GM19238 (cell line): Measurements from ENCODE around the gene C6orf136.

Experiments
- DNase-seq: peaks from one replicate; pipeline ENCODE4 v3.0.0; 2011; ENCODE audit warnings: low spot score; ENCODE audit not compliant: insufficient read length

Gene C6orf136

DNA sequence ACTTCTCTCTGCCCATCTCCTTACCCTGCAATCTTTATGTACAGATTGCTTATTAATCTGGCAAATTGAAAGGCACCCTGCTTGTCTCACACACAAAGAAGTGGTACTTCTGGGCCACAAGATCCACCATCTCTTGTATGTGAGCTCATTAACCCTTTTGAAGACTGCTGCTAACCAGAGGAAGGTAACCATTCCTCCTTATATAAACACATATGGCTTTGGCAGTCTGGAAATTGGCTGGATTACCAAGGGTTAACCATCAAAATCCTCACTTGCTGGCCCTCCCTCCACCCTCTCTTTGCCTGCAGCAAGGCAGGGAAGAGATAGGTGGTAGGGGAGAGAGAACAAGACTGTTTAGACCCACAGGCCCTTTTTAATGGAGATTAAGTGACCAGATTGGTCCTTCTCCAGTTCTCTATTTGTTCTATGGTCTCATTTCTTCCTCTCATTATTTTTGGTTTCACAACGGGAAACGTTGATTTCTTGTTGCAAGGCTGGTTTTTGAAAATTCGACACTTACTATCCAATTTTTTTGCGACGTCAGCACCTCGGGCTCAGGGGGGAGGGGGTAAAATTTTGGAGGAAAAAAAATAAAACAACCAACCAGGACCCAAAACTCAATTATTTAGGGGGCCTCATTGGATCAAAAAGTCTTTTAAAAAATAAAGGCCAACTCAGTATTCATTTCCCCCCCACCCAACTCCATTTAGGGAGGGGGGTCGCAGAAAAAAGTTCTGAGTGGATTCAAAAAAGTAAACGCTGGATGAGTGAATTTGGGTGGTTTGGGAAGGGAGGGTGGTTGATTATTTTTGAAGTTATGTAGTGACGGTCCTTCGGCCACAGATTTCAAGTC, 30.7 kb upstream of the C6orf136 start:
- DNase-seq, result no peak

DNA sequence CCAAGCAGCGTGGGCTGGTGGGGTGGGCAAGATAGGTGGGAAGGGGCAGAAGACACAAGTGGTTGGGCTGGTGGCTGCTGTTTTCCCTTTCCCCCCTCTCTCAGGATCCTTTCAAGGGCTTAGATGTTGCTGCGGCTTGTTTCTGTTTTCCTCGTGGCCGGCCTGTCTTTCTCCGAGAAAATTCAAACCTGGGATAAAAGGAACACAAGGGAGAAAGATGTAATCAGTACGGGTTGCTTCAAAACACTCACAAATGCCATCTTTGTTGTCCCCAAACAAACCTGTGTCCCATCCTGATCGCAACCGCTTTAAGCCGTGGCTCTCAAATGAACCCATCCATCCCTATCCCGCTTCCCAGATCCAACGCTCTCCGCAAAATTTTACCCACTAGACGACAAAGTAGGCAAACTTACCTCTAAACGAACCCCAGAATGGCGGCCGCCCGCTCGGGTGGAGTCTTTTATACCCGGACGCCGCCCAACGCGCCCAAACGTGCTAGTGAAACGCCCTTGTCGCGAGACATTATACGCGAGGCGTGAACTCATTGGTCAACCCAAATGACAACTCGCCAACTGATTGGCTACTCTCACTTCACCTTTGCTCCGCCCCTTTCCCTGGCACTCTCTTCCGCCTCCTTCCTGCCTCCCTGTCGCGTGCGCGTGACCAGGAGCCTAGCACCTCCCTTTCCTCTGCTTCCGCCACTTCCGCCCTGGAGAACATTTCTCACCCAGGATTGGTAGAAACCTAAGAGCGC, 29.9 kb upstream of the C6orf136 start, which contains the start of gene PPP1R10:
PPP1R10 (minus strand) TSS at position 433 of the 754 bp plus-strand sequence. CDS start 7,299 bp downstream, outside the sequence.
- peak; percentile 76 for DNase-seq

DNA sequence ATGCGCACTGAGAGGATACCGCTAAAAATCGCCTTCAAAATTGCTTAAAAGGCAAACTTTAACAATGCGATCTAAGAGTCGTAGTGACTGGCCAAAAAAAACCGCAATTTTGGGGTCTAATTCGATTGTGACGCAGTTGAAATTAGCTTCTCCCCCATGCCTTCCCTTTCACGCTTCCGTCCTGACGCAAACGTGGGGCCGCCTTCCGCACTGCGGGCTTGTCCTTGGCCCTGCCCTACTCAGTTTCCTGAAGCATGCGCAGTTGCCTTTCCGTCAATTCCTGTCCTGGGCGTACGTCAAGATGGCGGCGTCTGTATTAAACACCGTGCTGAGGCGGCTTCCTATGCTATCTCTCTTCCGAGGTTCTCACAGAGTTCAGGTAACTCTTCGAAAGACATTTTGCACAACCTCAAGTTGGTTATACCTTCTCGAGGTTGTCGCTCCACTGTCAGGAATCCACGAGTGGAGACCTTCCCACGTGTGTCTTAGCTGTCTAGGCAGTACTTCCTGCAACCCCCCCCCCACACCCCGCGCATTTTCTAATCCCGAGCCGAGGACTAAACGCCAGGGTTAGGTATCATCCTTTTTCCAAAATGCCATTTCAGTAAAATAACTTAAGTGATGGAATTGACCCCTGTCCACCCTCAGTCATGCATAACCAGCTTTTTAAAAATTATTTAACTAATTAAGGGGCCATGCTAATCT, 29.2 kb upstream of the C6orf136 start, which contains the start of gene MRPS18B:
MRPS18B (plus strand) TSS at position 276 of the 705 bp plus-strand sequence; CDS start at position 302, 26 bp downstream.
- DNase-seq, result peak; percentile 76

DNA sequence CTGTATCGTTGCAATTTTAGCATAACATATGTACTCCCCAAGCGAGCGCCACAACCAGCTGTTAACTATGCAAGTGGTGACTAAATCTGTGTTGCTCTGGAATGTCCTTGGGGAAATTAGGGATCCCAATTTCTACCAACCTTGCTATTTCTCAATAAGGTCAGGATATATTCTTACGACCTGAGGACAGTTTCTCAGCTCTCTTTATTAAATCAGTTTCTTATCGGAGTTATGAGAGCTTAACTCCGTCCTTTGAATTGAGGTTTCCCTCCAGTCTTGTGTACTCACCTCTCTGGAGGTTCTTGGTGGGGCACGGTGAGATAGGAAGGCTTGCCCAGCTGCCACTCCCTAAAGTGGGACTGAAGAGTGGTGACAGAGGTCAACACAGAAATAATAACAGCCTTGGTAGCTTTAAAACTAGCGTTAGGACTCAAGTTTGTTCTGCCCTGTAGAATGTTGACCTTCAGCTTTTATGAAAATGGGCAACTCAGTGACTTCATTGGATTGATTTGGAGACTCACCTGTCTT, 28.6 kb upstream of the C6orf136 start:
- no peak for DNase-seq

DNA sequence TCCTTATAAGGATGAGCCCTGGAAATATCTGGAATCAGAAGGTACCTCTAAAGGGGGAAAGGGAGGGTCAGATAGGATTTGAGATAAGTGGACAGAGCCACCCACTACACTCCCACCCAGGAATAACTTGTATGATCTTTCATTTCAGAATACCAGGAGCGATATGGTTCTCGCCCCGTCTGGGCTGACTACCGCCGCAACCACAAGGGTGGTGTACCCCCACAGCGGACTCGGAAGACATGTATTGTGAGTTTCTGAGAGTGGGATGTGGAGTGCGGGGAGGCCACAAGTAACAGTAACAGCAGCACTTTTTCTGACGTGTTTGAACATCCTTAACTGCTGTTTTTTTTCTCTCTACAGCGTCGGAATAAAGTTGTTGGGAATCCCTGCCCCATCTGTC, 27.4 kb upstream of the C6orf136 start:
- no peak for DNase-seq

DNA sequence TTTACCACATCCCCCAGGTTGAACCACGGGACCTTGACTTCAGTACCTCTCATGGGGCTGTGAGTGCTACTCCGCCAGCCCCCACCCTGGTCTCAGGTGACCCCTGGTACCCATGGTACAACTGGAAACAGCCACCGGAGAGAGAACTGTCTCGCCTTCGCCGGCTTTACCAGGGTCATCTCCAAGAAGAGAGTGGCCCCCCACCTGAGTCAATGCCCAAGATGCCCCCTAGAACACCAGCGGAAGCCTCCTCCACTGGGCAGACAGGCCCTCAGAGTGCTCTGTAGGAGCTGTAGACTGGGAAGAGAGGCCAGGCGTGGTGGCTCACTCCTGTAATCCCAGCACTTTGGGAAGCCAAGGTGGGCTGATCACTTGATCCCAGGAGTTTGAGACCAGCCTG, 21.4 kb upstream of the C6orf136 start:
- DNase-seq, result no peak

DNA sequence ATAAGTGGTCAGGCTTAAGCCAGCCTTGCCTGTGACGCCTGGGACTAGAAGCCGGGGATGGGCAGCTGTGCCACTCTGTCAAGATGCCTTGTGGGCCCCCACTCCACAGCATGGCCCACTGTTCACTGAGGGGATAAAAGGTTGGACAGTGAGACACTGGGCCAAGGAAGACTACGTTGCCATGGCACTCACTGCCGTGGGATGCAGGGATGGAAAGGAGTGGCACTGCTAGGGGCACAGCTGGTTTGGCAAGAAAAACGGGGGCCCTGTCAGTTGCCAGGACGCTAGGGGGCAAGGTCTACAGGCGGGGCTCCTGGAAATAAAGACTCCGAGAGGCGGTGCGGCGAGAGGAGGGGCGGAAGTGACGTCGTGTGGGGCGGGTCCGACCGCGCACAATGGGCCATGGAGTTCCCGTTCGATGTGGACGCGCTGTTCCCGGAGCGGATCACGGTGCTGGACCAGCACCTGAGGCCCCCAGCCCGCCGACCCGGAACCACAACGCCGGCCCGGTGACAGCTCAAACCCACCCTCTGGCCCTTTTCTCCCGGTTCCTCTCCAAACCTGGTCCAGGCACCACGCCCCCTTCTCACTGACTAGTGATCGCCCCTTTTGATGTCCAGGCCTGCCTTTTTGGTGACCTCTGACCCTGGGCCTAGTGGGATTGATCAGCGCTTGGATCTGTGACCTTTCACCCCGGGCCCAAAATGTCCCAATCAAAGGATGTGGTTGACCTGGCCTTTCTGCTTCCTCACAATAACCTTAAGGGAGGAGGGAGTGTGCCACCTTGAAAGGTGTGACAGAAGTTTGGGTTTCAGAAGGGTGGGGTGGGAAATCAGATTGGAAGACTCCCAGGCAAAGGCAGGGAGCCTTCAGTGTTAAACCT, 20.2 kb upstream of the C6orf136 start, which contains the start of gene ATAT1:
ATAT1 (plus strand) TSS at position 391 of the 883 bp plus-strand sequence.
- peak; percentile 81 for DNase-seq

DNA sequence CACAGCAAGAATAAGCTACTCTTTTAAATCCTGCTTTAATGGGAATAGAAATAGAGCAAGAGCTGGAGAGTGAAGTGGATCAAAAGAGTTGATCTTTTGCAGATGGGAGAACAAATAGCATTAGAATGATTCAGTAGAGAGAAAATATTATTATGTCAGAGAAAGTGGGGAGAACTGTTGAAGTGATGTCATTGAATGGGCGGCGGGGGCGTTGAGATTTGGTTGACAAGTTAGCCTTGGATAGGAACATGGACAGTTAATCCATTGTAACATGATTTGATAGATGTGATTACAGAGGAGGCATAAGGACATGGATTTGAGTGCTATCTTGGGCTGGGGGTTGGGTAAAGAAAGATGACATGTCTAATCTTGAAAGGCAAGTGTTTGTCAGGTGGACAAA, 11.1 kb upstream of the C6orf136 start:
- DNase-seq, result no peak

DNA sequence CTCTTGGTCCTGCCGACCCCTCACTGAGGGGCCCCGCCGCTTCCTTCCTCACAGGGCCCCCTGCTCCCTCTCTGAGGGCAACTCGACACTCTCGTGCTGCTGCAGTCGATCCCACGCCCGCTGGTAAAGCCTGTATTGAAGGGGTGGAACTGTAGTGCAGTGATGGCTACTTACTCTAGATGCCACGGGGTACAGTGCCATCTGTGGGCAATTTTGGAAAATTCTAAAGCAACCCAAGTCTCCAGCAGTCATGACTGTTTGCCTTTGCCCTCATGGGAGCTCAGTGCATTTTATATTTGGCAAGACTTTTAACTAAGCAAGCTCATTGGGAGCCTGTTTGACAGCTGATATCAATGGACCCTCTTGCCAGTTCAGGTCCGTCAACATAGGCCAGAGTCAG, 6.5 kb upstream of the C6orf136 start:
- DNase-seq, result no peak

DNA sequence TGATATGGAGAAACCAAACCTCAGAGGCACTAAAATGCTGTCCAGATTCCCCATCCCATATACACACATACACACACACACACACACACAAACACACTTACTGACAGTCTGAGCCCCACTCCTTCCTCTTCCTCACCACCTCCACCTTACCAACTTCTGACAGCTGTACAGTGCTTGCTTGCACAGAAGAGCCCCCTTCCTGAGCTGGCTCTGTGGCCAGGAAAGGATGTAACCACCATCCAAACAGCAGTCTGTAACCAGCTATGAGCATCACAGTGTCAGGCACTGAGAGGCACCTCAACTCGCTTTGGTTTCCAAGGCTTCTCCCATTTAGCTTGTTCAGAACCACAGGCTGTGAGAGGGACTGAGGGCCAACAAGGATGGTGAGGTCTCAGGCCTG, 5.9 kb upstream of the C6orf136 start:
- no peak for DNase-seq

DNA sequence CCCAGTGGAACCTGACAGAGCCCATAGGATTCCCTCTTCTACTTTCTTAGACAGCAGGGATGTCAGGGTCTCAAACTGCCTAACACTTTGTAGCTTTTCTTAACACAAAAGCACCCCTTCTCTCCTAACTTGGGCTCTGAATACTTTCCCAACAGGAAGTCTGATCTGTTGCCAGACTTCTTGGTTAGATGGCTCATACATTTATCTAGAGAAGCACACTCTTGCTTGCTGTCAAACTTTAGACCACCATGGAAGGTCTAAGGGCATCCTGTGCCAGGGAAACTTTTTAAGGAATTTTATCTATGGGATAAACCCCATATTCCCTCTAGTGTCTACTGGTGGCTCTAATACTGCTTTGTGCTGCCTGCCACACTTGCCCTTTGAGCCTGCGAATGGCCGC, 3.3 kb upstream of the C6orf136 start:
- DNase-seq, result no peak

DNA sequence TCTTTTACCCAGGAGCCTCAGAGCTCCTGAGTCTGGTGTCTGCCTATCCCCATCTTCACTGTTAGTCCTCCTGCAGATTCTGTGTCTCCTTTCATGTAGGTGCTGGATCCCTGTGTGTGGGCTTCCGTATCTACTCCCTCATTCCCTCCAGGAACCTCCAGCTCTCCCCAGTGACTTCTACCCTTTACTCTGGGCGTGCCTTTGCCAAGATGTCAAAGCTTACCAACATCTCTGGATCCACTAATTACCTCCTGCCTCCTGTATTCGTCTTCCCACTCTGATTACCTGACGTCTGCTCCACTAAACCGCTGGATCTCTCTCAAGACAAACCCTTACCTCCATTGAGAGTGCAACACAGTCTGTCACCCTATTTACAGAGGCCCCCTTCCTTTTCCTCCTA, 2.2 kb upstream of the C6orf136 start:
- DNase-seq, result no peak

DNA sequence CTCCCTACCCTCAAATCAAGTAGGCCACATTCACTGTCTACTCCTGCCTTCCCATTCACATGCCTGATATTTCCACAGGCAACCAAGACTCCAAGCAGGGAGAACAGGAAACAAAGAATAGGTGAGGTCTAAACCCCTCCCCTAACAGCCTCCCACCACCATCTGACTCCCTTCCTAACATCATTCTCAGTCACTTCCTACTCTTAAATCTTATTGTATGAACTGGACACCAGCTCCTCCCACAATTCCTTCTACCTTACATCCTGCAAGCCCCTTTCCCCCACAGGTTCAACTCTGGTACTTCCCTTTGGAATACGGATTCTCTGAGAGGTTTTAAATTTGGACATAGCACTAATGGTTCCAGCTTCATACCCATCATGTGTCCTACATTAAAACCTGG, 944 bp upstream of the C6orf136 start:
- no peak for DNase-seq

DNA sequence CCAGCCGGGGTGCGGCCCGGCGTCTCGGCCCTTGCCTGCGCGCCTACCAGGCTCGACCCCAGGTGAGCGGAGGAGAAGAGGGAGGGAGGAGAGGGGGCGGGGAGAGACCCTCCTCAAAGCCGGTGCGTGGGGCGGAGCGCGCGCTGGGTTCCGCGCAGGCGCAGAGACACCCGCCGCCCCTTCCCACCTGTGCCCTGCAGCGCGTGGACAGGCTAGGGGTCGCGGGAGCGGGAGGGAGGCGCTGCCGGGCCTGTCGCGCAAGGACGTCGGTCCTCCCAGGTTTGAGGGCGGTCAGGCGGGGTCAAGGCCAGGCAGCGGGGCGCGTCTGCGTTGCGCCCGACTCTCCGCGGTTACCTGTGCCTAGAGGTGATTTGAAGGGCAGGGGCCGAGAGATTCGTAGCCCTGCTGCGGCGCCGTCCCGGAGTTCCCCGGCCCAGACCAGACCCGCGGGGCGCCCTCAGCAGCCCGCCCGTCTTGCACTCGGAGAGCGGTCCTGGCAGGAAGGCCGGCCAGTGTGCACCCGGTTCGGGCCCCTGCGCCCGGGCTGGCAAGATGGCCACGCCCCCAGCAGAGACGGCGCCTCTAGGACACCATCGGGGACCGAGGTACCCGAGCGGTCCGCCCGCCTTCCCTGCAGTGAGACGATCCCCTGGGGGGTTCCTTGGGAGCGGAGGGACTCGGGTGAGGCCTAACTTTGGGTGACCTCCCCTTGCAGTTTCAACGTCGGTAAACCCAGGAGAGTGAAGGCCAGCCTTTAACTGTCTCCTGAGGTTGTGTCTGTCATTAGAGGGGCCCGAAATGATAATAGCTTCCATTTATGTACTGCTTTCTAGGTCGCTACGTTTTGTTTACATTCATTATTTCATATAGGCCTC, 546 bp downstream of the C6orf136 start:
- peak; percentile 79 for DNase-seq

DNA sequence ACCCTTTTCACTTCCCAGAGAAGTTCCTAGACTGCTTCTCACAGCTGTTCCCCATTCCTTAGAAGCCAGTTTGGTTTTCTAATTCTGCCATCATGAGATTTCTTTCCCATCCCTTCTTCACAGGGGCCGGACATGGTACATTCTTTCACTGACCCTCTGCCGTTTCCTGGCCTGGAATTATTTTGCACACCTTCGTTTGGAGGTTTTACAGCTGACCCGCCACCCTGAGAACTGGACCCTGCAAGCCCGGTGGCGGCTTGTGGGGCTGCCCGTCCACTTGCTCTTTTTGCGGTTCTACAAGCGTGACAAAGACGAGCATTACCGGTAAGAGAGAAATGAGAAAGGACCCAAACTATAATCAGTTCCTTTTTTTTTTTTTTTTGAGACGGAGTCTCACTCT, 4.2 kb downstream of the C6orf136 start:
- DNase-seq, result no peak

DNA sequence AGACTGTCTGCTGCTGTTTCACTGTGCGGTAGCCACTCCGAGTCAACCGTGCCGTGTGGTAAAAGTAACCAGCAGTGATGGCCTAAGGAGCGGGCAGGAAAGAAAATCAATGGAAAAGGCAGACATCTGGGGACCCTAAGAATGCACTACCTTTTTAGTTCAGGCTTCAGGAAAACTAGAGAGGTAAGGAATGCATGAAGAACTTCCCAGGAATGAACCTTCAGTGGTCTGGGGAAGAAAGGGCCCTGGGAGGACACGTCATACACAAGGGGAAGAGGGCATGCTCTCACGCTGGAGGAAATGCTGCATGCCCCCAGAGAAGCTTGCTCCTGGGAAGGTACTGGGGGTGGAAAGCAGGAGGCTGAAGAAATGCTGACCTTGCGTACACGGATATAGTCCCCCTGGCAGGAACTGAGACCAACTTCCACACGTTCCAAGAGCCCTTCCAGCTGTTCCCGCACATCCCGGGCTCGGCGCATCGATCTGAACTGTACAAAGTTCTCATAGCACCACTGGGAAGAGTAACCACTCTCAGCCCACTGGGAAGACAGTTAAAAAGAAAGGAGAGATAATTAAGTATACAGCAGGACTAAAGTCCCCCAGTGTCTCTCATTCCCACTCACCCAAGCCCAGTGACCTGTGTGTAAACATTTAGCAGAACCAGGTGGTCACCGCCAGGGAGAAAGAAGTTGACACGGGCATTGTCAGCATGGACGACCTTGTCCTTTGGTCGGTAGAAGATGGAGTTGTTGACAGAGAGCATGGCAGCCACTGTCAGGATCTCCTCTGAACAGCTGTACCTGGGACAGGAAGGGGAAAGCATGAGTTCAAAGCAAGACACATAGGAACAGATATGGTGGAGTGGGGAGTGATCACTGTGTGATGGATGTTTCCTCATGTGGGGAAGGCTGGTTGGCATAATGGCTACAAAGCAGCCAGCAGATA, 8.1 kb downstream of the C6orf136 start:
- DNase-seq, result no peak

DNA sequence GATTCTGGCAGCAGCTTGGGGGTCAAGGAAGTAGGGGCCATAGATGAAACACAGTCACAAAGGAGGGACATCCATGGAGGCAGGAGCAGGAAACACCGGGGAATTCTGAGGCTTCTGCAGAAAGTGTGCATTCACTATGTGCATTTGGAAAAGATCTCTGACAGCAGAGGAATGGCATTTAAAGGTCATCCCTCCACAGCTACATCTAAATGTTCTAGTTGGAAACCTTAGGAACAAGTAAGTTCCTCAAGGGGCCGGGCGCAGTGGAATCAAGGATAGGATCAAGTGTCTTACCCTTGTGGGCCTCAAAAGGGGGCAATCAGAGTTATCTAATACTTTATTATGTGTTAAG, 8.8 kb downstream of the C6orf136 start:
- no peak for DNase-seq

DNA sequence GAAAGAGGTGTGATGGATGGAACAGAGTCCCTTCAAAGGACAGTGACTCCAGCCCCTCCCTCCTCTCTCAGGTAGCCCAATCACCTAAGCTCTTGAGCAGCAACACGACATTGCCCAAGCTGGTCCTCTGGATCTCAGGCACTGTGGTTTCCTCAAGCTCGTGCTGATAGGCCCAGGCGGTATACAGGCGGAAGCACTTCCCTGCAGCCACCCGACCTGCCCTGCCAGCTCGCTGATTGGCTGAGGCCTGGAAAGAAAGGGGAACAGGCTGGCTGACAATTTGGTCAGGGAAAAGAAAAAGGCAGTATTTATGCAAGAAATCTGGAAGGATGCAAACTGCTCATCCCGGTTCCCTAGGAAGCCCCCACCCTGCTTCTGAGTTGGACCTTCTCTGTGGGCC, 9.6 kb downstream of the C6orf136 start:
- no peak for DNase-seq
